Smooth muscle cell (in vitro differentiated cells): ENCODE data around the gene DGCR6L. TPM values are rescaled to one million over a fixed set of nuclear protein-coding genes. Genes with fewer than 3 reads are reported as not detected.
"Not testable (repeated sequence)": the region's sequence is repeated elsewhere in the genome, so short reads cannot be mapped to it uniquely, and the experiment has no call there.

Experiments used
- DNase-seq: peaks from one replicate; lab custom pipeline; 2025; ENCODE audit not compliant: unreplicated experiment; lab: John Stamatoyannopoulos, UW
- H2AFZ ChIP-seq: fragments of 200-600 bp; sonication (generic); 2 replicates; pipeline ENCODE4 v1.6.0; 2016; ENCODE audit warnings: antibody characterized with exemption, low read depth, mild to moderate bottlenecking
- H3F3A ChIP-seq: fragments of 200-600 bp; sonication (generic); 2 replicates; pipeline ENCODE4 v1.6.0; 2017; ENCODE audit warnings: antibody characterized with exemption, low read depth
- H3K27ac ChIP-seq: fragments of 200-600 bp; sonication (generic); 2 replicates; pipeline ENCODE4 v1.5.1; 2016; ENCODE audit warnings: low read depth, mild to moderate bottlenecking
- H3K27me3 ChIP-seq: fragments of 200-600 bp; sonication (generic); 2 replicates; pipeline ENCODE4 v1.6.1; 2016; ENCODE audit warnings: low read depth, mild to moderate bottlenecking
- H3K36me3 ChIP-seq: fragments of 200-600 bp; sonication (generic); 2 replicates; pipeline ENCODE4 v1.5.1; 2016; ENCODE audit warnings: low read depth
- H3K4me1 ChIP-seq: fragments of 200-600 bp; sonication (generic); 2 replicates; pipeline ENCODE4 v1.5.1; 2016; ENCODE audit warnings: low read depth
- H3K4me2 ChIP-seq: fragments of 200-600 bp; sonication (generic); 2 replicates; pipeline ENCODE4 v1.6.0; 2016; ENCODE audit warnings: mild to moderate bottlenecking
- H3K4me3 ChIP-seq: fragments of 200-600 bp; sonication (generic); 2 replicates; pipeline ENCODE4 v1.5.1; 2016; ENCODE audit warnings: mild to moderate bottlenecking
- H3K79me2 ChIP-seq: fragments of 200-600 bp; sonication (generic); 2 replicates; pipeline ENCODE4 v1.6.0; 2016; ENCODE audit warnings: low read depth, mild to moderate bottlenecking
- H3K9ac ChIP-seq: fragments of 200-600 bp; sonication (generic); 2 replicates; pipeline ENCODE4 v1.6.0; 2016; ENCODE audit warnings: low read depth
- H3K9me3 ChIP-seq: fragments of 200-600 bp; sonication (generic); replicated peaks from 2 replicates; pipeline ENCODE4 v1.5.1; 2016; ENCODE audit warnings: low read depth
- H4K20me1 ChIP-seq: fragments of 200-600 bp; sonication (generic); 2 replicates; pipeline ENCODE4 v1.6.0; 2016; ENCODE audit warnings: low read depth
- WGBS: methylation state at CpG from one replicate; pipeline ENCODE4 v1.1.7; 2016; ENCODE audit warnings: low lambda C conversion rate; 5-methylcytosine and 5-hydroxymethylcytosine counted together
- polyA plus RNA-seq: library from polyadenylated mRNA; unstranded; fragments of >200 nt; fragmentation: Nextera tagmentation; extraction: Ambion mirVana; gene quantifications from 2 replicates; pipeline ENCODE4 v1.2.1, GENCODE V29; 2016
- total RNA-seq: library from RNA; depleted of rRNA; stranded (reverse); fragments of >200 nt; gene quantifications from 2 replicates; pipeline ENCODE4 v1.2.3, GENCODE V29; 2014
- TF ChIP-seq, protein P1 (sequence below): fragments of 200-600 bp; sonication (generic); IDR thresholded peaks from 2 replicates; pipeline ENCODE4 v1.5.1; 2017; ENCODE audit warnings: borderline replicate concordance, mild to moderate bottlenecking, antibody characterized with exemption; ENCODE audit not compliant: insufficient read depth, poor library complexity, severe bottlenecking

DGCR6L gene
- total and polyA plus RNA-seq, 2 experiments from 2014 or later = 30.3 to 77.6 TPM

DNA sequence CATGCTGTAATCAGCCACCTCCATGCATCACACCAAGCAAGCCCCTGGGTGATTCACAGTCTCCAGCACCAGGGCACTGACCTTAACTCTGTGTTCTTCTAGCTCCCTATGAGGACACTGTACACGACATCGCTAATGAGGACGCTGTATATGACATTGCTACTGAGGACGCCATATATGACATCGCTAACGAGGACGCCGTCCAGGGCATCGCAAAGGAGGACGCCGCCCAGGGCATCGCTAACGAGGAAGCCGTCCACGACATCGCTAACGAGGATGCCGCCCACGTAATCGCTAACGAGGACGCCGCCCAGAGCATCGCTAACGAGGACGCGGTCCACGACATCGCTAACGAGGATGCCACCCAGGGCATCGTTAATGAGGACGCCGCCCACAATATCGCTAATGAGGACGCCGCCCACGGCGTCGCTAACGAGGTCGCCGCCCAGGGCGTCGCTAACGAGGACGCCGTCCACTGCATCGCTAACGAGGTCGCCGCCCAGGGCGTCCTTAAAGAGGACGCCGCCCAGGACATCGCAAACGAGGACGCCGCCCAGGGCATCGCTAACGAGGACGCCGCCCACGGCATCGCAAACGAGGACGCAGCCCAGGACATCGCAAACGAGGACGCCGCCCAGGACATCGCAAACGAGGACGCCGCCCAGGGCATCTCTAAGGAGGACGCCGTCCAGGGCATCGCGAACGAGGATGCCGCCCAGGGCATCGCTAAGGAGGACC lies 34.5 kb upstream of the DGCR6L start:
- no peaks in the 10 kb centered on the region for H3F3A ChIP-seq
- no peaks in the 10 kb centered on the region for H3K4me1 ChIP-seq
- no peaks in the 10 kb centered on the region for H3K9me3 ChIP-seq
- no peaks in the 10 kb centered on the region for H3K27me3 ChIP-seq
- no peak overlapping the region for H2AFZ ChIP-seq
- H3K4me2 ChIP-seq = no peak overlapping the region
- no peaks in the 10 kb centered on the region for H3K79me2 ChIP-seq
- TF ChIP-seq, protein P1, sequence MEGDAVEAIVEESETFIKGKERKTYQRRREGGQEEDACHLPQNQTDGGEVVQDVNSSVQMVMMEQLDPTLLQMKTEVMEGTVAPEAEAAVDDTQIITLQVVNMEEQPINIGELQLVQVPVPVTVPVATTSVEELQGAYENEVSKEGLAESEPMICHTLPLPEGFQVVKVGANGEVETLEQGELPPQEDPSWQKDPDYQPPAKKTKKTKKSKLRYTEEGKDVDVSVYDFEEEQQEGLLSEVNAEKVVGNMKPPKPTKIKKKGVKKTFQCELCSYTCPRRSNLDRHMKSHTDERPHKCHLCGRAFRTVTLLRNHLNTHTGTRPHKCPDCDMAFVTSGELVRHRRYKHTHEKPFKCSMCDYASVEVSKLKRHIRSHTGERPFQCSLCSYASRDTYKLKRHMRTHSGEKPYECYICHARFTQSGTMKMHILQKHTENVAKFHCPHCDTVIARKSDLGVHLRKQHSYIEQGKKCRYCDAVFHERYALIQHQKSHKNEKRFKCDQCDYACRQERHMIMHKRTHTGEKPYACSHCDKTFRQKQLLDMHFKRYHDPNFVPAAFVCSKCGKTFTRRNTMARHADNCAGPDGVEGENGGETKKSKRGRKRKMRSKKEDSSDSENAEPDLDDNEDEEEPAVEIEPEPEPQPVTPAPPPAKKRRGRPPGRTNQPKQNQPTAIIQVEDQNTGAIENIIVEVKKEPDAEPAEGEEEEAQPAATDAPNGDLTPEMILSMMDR = no peak
- 96% methylated on average over 64 of the region's 81 CpGs for WGBS
- no peak overlapping the region for H3K9ac ChIP-seq
- DNase-seq = no peak
- no peaks in the 10 kb centered on the region for H4K20me1 ChIP-seq
- H3K36me3 ChIP-seq = no peaks in the 10 kb centered on the region
- no peak overlapping the region for H3K27ac ChIP-seq
- no peak overlapping the region for H3K4me3 ChIP-seq

DNA sequence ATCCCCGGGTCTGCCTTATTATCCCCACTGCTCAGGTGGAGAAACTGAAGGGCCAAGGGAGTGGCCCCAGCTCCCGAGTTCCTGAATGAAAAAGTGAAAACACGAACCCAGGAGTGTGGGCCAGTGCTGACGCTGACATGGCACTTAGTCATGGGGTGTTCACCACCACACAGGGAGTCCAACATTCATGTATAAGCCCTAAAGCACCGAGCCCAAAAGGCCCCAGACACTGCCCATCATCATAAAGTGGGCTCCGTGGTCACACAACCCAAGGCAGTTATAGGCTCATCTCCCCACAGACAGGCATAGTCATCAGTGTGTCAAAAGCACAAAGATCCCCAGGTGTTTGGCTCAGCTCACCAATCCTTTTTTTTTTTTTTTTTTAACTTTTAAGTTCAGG lies 32.7 kb upstream of the DGCR6L start:
- H3K79me2 ChIP-seq, H3K4me3 ChIP-seq, H3F3A ChIP-seq, DNase-seq, H3K36me3 ChIP-seq, H3K9me3 ChIP-seq, H3K27me3 ChIP-seq, H3K9ac ChIP-seq, H4K20me1 ChIP-seq, H3K4me1 ChIP-seq, H2AFZ ChIP-seq, H3K27ac ChIP-seq, H3K4me2 ChIP-seq: not testable (repeated sequence)
- 81% methylated on average over 6 of the region's 6 CpGs for WGBS

DNA sequence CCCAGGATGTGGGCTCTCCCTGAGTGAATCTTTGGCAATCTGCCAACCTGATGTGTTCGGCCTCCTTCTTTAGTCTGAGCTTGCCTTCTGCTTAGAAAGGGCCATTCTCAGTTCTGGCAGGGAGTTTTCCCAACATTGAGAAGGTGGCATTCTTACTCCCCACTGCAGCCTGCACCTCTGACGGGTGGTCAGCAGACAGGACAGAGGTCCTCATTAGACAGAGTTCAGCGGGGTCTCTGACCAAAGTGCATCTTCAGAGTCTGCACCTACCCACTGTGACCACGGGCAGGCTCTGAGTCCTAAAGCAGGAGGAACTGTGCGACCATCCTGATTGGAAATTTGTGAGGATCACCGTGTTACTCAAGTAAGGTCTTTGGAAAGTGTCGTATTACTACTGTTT lies 26.7 kb upstream of the DGCR6L start:
- 85% methylated on average over 4 of the region's 7 CpGs for WGBS
- not testable (repeated sequence) for H3K79me2 ChIP-seq, H3F3A ChIP-seq, DNase-seq, H3K27ac ChIP-seq, H3K4me3 ChIP-seq, H3K9me3 ChIP-seq, H3K27me3 ChIP-seq, H3K36me3 ChIP-seq, H3K4me2 ChIP-seq, H4K20me1 ChIP-seq, H2AFZ ChIP-seq, H3K9ac ChIP-seq, H3K4me1 ChIP-seq

DNA sequence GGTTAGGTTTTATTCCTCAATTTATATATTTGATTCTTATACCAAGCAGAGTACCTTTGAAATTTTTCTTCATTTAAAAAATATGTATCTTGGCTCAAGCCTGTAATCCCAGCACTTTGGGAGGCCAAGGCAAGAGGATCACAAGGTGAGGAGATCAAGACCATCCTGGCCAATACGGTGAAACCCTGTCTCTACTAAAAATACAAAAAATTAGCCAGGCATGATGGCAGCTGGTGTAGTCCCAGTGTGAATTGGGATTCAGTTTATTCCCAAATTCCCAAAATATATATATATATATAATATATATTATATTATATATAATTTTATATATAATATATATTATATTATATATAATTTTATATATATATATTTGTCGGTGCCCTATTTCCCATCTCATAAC lies 18.4 kb upstream of the DGCR6L start:
- not testable (repeated sequence) for H3K4me2 ChIP-seq, H3K9ac ChIP-seq, H3K4me1 ChIP-seq, H3K36me3 ChIP-seq, H3K4me3 ChIP-seq, H3K79me2 ChIP-seq, H3K27ac ChIP-seq, H4K20me1 ChIP-seq, H3F3A ChIP-seq, H3K9me3 ChIP-seq, H3K27me3 ChIP-seq, H2AFZ ChIP-seq, DNase-seq
- 90% methylated on average over 2 of the region's 2 CpGs for WGBS

DNA sequence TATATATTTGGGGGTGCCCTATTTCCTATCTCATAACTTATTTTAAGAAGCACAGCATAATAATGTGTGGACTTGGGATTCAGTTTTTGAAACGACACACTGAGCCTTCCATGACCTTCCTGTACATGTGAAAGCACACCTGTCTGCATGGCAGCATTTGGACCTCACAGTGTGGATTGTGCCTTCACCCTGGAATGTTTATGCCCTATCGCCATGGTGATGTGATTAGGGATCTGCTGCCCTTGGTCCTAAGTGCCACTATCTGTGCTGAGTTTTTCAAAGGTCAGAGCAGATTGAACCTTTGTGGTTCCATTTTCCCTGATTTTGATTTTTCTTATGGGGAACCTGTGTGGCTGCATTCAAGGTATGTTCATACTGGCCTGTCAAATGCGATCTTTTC lies 17.9 kb upstream of the DGCR6L start:
- WGBS = 90% methylated on average over 3 of the region's 3 CpGs
- H3K4me3 ChIP-seq, H4K20me1 ChIP-seq, H3K36me3 ChIP-seq, H3K27me3 ChIP-seq, H3K9me3 ChIP-seq, H3K27ac ChIP-seq, H3K4me1 ChIP-seq, DNase-seq, H3F3A ChIP-seq, H2AFZ ChIP-seq, H3K79me2 ChIP-seq, H3K4me2 ChIP-seq, H3K9ac ChIP-seq: not testable (repeated sequence)

DNA sequence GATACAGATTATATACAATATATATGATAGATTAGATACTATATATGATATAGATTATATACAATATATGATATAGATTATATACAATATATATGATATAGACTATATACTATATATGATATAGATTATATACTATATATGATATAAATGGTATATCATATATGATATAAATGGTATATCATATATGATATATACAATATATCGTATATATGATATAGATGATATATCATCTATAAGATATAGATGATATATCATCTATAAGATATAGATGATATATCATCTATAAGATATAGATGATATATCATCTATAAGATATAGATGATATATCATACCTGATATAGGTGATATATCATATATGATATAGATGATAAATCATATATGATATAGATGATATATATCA lies 16.7 kb upstream of the DGCR6L start:
- not testable (repeated sequence) for H3K36me3 ChIP-seq, H4K20me1 ChIP-seq, H3K9ac ChIP-seq, H3K79me2 ChIP-seq, H3K27me3 ChIP-seq, H3K9me3 ChIP-seq, DNase-seq, H2AFZ ChIP-seq, H3K27ac ChIP-seq, H3K4me3 ChIP-seq, H3K4me2 ChIP-seq, H3F3A ChIP-seq, H3K4me1 ChIP-seq
- WGBS = 72% methylated on average over 1 of the region's 1 CpG

DNA sequence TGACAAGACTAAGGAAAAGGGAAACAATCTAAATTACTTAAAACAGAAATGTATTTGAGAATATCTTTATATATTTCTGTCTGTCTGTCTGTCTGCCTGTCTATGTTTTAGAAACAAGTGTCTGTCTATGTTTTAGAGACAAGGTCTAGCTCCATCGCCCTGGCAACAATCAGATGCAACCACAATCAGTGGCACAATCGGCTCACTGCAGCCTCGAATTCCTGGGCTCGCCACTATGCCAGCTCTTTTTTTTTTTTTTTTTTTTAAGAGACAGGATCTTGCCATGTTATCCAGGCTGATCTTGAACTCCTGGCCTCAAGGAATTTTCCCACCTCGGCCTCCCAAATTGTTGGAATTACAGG lies 8.7 kb upstream of the DGCR6L start:
- not testable (repeated sequence) for H3K9ac ChIP-seq, H3K36me3 ChIP-seq, H3K9me3 ChIP-seq, H3F3A ChIP-seq, H3K27me3 ChIP-seq, H4K20me1 ChIP-seq, H2AFZ ChIP-seq, H3K4me3 ChIP-seq, H3K27ac ChIP-seq, H3K79me2 ChIP-seq, DNase-seq, H3K4me1 ChIP-seq, H3K4me2 ChIP-seq
- WGBS = 57% methylated on average over 5 of the region's 5 CpGs

DNA sequence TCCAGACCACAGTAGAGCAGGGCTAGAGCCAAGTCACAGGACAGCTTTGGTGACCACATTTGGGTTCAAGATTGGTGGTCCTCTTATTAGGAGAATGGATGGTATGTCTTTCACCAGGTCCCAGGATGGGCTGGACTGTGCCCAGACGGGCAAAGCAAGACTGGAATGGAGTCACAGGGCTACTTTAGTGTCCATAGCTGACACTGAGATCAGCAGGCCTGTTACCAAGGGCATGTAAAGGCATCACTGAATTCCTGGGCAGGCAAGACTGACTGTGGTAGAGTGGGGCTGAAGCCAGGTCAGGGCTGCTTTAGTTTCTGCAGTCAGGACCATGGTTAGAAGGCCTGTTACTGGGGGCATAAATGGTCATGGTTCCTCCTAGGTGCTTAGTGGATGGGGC lies 6.1 kb upstream of the DGCR6L start:
- not testable (repeated sequence) for H3K4me3 ChIP-seq, H2AFZ ChIP-seq, H3K36me3 ChIP-seq, H3K9ac ChIP-seq, H3K79me2 ChIP-seq, H3K4me2 ChIP-seq, H3F3A ChIP-seq, H3K4me1 ChIP-seq, H3K9me3 ChIP-seq, DNase-seq, H4K20me1 ChIP-seq, H3K27me3 ChIP-seq, H3K27ac ChIP-seq
- 75% methylated on average over 1 of the region's 1 CpG for WGBS
